ENCODE results near the gene RUNX2.

The RUNX2 gene

DNA sequence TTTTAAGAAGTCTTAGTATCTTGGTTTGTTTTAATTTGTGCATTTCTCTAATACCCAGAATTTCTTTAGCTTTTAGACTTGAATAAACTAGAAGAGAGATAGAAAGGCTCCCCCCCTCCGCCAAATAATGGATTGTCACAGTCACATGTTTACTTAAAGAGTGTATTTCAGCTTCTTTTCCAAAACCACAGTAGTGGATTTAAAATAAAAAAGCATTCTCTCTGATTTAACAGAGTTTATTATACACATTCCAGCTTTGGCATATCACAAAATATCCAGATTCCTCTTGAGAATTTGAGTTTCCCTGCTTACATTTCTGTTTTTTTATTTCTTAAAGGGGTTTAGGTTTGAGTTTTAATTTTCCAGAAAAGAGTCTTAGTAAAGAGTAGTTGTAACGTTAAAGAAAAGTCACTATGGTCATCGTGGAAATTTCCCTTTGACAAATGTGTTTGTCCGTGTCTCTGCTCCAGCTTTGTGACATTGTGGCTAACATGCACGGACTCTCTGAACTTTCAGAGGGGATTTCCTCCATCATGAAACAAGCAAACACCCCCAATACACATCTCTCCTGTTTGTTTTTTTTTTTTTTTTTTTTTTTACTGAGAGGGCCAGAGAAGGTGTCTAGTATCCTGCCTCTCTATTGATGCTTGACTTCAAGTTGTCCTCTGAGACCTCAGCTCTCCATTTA is 163.1 kb downstream of the RUNX2 start:
- H3K36me3 ChIP-seq (ENCODE audit: control insufficient read depth in 1 of 2, insufficient read depth in 2 of 2, low read length in 2 of 2) = peaks cover 0 to 1% of the 10 kb centered on the region in 2 experiments
- no peak overlapping the region for H4K8ac ChIP-seq (ENCODE audit: low read depth, low read length)
- no peak overlapping the region for H4K12ac ChIP-seq (ENCODE audit: low read depth, low read length)
- H3K79me1 ChIP-seq (ENCODE audit: low read length) = no peaks in the 10 kb centered on the region
- no peak overlapping the region for H2BK120ac ChIP-seq (ENCODE audit: insufficient read depth, low read length, poor library complexity)
- H3K4ac ChIP-seq (ENCODE audit: low read depth, low read length) = no peak overlapping the region
- H2BK12ac ChIP-seq (ENCODE audit: low read length) = no peak overlapping the region
- H3K27me3 ChIP-seq (ENCODE audit: insufficient read depth, low read length) = no peaks in the 10 kb centered on the region
- H2AFZ ChIP-seq (ENCODE audit: insufficient read depth, low read length, poor library complexity) = no peak overlapping the region
- no peak overlapping the region for H3K4me2 ChIP-seq (ENCODE audit: low read length)
- DNase-seq = no peak
- no peaks in the 10 kb centered on the region for H3K9me3 ChIP-seq (ENCODE audit: insufficient read depth, low read depth, low read length)
- no peak overlapping the region for H2AK5ac ChIP-seq (ENCODE audit: low read length)
- 100% methylated on average over 1 of the region's 5 CpGs for WGBS (ENCODE audit: extremely low coverage, insufficient coverage, insufficient read length)
- H3K14ac ChIP-seq (ENCODE audit: low read length) = no peak overlapping the region
- no peak overlapping the region for H3K9ac ChIP-seq (ENCODE audit: low read length)
- H3K4me1 ChIP-seq (ENCODE audit: control insufficient read depth in 1 of 2, insufficient read depth in 2 of 2, low read length in 2 of 2) = no peaks in the 10 kb centered on the region
- H3K27ac ChIP-seq (ENCODE audit: low read depth, low read length) = no peak overlapping the region
- H3K4me3 ChIP-seq (ENCODE audit: low read depth, low read length) = no peak overlapping the region
- no peak overlapping the region for H4K91ac ChIP-seq (ENCODE audit: low read depth, low read length)
- no peak overlapping the region for H3K23ac ChIP-seq (ENCODE audit: low read length)
- H3K79me2 ChIP-seq (ENCODE audit: control insufficient read depth, insufficient read depth, low read length, poor library complexity) = no peaks in the 10 kb centered on the region
- H3K18ac ChIP-seq (ENCODE audit: low read length) = no peak overlapping the region
- H2BK5ac ChIP-seq (ENCODE audit: low read depth, low read length, poor library complexity) = no peak overlapping the region

DNA sequence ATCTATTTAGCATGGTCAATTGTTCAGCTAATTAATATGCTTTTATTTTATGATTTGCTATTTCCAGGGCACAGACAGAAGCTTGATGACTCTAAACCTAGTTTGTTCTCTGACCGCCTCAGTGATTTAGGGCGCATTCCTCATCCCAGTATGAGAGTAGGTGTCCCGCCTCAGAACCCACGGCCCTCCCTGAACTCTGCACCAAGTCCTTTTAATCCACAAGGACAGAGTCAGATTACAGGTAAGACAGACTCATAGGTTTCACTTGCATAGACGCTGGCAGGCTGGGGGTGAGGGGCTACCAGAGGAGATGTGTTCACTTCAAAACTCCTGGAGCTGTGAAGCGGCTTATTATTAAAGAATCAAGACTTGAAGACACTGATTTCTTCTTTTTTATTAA is 163.7 kb downstream of the RUNX2 start:
- Histone ChIP-seq H2BK12ac (ENCODE audit: low read length) (no peak overlapping the region), H2AFZ (ENCODE audit: insufficient read depth, low read length, poor library complexity) (no peak overlapping the region), H2BK120ac (ENCODE audit: insufficient read depth, low read length, poor library complexity) (no peak overlapping the region), H3K14ac (ENCODE audit: low read length) (no peak overlapping the region), H3K4me2 (ENCODE audit: low read length) (no peak overlapping the region), H2BK5ac (ENCODE audit: low read depth, low read length, poor library complexity) (no peak overlapping the region), H4K12ac (ENCODE audit: low read depth, low read length) (no peak overlapping the region), H4K91ac (ENCODE audit: low read depth, low read length) (no peak overlapping the region), H3K4ac (ENCODE audit: low read depth, low read length) (no peak overlapping the region), H4K8ac (ENCODE audit: low read depth, low read length) (no peak overlapping the region), H3K4me3 (ENCODE audit: low read depth, low read length) (no peak overlapping the region), H2AK5ac (ENCODE audit: low read length) (no peak overlapping the region), H3K79me2 (ENCODE audit: control insufficient read depth, insufficient read depth, low read length, poor library complexity) (no peaks in the 10 kb centered on the region), H3K27ac (ENCODE audit: low read depth, low read length) (no peak overlapping the region), H3K9ac (ENCODE audit: low read length) (no peak overlapping the region), H3K36me3 (ENCODE audit: control insufficient read depth in 1 of 2, insufficient read depth in 2 of 2, low read length in 2 of 2) (peaks cover 0 to 1% of the 10 kb centered on the region in 2 experiments), H3K79me1 (ENCODE audit: low read length) (no peaks in the 10 kb centered on the region), H3K9me3 (ENCODE audit: insufficient read depth, low read depth, low read length) (no peaks in the 10 kb centered on the region), H3K4me1 (ENCODE audit: control insufficient read depth in 1 of 2, insufficient read depth in 2 of 2, low read length in 2 of 2) (no peaks in the 10 kb centered on the region), H3K18ac (ENCODE audit: low read length) (no peak overlapping the region), H3K23ac (ENCODE audit: low read length) (no peak overlapping the region), H3K27me3 (ENCODE audit: insufficient read depth, low read length) (no peaks in the 10 kb centered on the region)
- no peak for DNase-seq
- WGBS (ENCODE audit: extremely low coverage, insufficient coverage, insufficient read length) = no CpG with 5 or more reads among the region's 6 CpGs

DNA sequence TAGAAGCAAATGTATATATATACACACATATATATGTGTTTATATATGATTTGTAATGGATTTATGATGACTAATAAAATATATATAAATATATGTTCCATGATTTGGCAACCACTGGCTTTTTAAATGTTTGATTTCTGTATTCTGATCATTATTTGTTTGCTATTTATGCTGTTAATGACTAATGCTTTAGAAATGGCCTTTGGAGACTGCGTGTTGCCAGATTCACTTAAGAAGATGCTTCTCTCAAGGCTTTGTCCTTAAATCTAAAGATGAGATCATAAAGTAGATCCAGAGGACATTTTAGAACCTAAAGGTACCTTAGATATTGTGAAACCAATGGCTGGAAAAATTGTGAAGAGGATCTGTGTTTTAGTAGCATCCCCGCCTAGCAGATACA is 165.6 kb downstream of the RUNX2 start:
- Histone ChIP-seq H3K4me1 (ENCODE audit: control insufficient read depth in 1 of 2, insufficient read depth in 2 of 2, low read length in 2 of 2) (no peaks in the 10 kb centered on the region), H3K9me3 (ENCODE audit: insufficient read depth, low read depth, low read length) (no peaks in the 10 kb centered on the region), H4K8ac (ENCODE audit: low read depth, low read length) (no peak overlapping the region), H2BK5ac (ENCODE audit: low read depth, low read length, poor library complexity) (no peak overlapping the region), H3K4me3 (ENCODE audit: low read depth, low read length) (no peak overlapping the region), H3K18ac (ENCODE audit: low read length) (no peak overlapping the region), H3K36me3 (ENCODE audit: control insufficient read depth in 1 of 2, insufficient read depth in 2 of 2, low read length in 2 of 2) (peaks cover 0 to 1% of the 10 kb centered on the region in 2 experiments), H2BK120ac (ENCODE audit: insufficient read depth, low read length, poor library complexity) (no peak overlapping the region), H3K79me2 (ENCODE audit: control insufficient read depth, insufficient read depth, low read length, poor library complexity) (no peaks in the 10 kb centered on the region), H3K9ac (ENCODE audit: low read length) (no peak overlapping the region), H3K4me2 (ENCODE audit: low read length) (no peak overlapping the region), H2BK12ac (ENCODE audit: low read length) (no peak overlapping the region), H3K79me1 (ENCODE audit: low read length) (no peaks in the 10 kb centered on the region), H2AK5ac (ENCODE audit: low read length) (no peak overlapping the region), H4K91ac (ENCODE audit: low read depth, low read length) (no peak overlapping the region), H4K12ac (ENCODE audit: low read depth, low read length) (no peak overlapping the region), H3K14ac (ENCODE audit: low read length) (no peak overlapping the region), H3K27me3 (ENCODE audit: insufficient read depth, low read length) (no peaks in the 10 kb centered on the region), H3K23ac (ENCODE audit: low read length) (no peak overlapping the region), H3K4ac (ENCODE audit: low read depth, low read length) (no peak overlapping the region), H2AFZ (ENCODE audit: insufficient read depth, low read length, poor library complexity) (no peak overlapping the region), H3K27ac (ENCODE audit: low read depth, low read length) (no peak overlapping the region)
- WGBS (ENCODE audit: extremely low coverage, insufficient coverage, insufficient read length) = no CpG with 5 or more reads among the region's 2 CpGs
- DNase-seq = no peak

- DNase-seq = no peak
- H3K4me3 ChIP-seq (ENCODE audit: low read depth, low read length) = no peak overlapping the region
- WGBS (ENCODE audit: extremely low coverage, insufficient coverage, insufficient read length) = no CpG with 5 or more reads among the region's 3 CpGs
Observed at GRCh38 chr6:45494416-45495135, 166.4 kb downstream of the RUNX2 start.

More at GRCh38 chr6:45494416-45495135, 166.4 kb downstream of the RUNX2 start:
- H3K9ac ChIP-seq (ENCODE audit: low read length) = no peak overlapping the region
- no peak overlapping the region for H2BK120ac ChIP-seq (ENCODE audit: insufficient read depth, low read length, poor library complexity)
- no peak overlapping the region for H3K4me2 ChIP-seq (ENCODE audit: low read length)
- no peak overlapping the region for H3K23ac ChIP-seq (ENCODE audit: low read length)
- H4K12ac ChIP-seq (ENCODE audit: low read depth, low read length) = no peak overlapping the region
- no peaks in the 10 kb centered on the region for H3K4me1 ChIP-seq (ENCODE audit: control insufficient read depth in 1 of 2, insufficient read depth in 2 of 2, low read length in 2 of 2)
- no peaks in the 10 kb centered on the region for H3K9me3 ChIP-seq (ENCODE audit: insufficient read depth, low read depth, low read length)
- no peak overlapping the region for H4K8ac ChIP-seq (ENCODE audit: low read depth, low read length)
- H2AK5ac ChIP-seq (ENCODE audit: low read length) = no peak overlapping the region
- peaks cover 0 to 1% of the 10 kb centered on the region in 2 experiments for H3K36me3 ChIP-seq (ENCODE audit: control insufficient read depth in 1 of 2, insufficient read depth in 2 of 2, low read length in 2 of 2)
- H3K27me3 ChIP-seq (ENCODE audit: insufficient read depth, low read length) = no peaks in the 10 kb centered on the region
- H3K79me1 ChIP-seq (ENCODE audit: low read length) = no peaks in the 10 kb centered on the region
- H3K18ac ChIP-seq (ENCODE audit: low read length) = no peak overlapping the region
- no peak overlapping the region for H4K91ac ChIP-seq (ENCODE audit: low read depth, low read length)
- H2AFZ ChIP-seq (ENCODE audit: insufficient read depth, low read length, poor library complexity) = no peak overlapping the region
- no peak overlapping the region for H2BK5ac ChIP-seq (ENCODE audit: low read depth, low read length, poor library complexity)
- no peak overlapping the region for H3K14ac ChIP-seq (ENCODE audit: low read length)
- no peak overlapping the region for H3K4ac ChIP-seq (ENCODE audit: low read depth, low read length)
- H3K79me2 ChIP-seq (ENCODE audit: control insufficient read depth, insufficient read depth, low read length, poor library complexity) = no peaks in the 10 kb centered on the region
- H2BK12ac ChIP-seq (ENCODE audit: low read length) = no peak overlapping the region
- no peak overlapping the region for H3K27ac ChIP-seq (ENCODE audit: low read depth, low read length)

All from trophoblast cell (in vitro differentiated cells and primary cell).